GM18909 (cell line): ENCODE data around the gene HABP2.

Experiments
- ATAC-seq: cut with Tn5 transposase; IDR thresholded peaks from one replicate; pipeline ENCODE4 v1.9.1; 2021; ENCODE audit warnings: mild to moderate bottlenecking; ENCODE audit not compliant: unreplicated experiment, poor library complexity

HABP2 gene

GRCh38 chr10:113524539-113525490 is 28.0 kb upstream of the HABP2 start:
- ATAC-seq = no peak

GRCh38 chr10:113525713-113526112 is 27.1 kb upstream of the HABP2 start:
- no peak for ATAC-seq

GRCh38 chr10:113527211-113527906 is 25.5 kb upstream of the HABP2 start:
- no peak for ATAC-seq

GRCh38 chr10:113528876-113529275 is 24.0 kb upstream of the HABP2 start:
- no peak for ATAC-seq

- ATAC-seq = no peak
Measured at GRCh38 chr10:113529575-113529974, 23.3 kb upstream of the HABP2 start.

- no peak for ATAC-seq
Measured at GRCh38 chr10:113530476-113530875, 22.4 kb upstream of the HABP2 start.

- ATAC-seq = no peak
Measured at GRCh38 chr10:113532724-113533123, 20.1 kb upstream of the HABP2 start.

GRCh38 chr10:113533801-113534200 is 19.1 kb upstream of the HABP2 start:
- no peak for ATAC-seq

GRCh38 chr10:113534423-113534822 is 18.4 kb upstream of the HABP2 start:
- no peak for ATAC-seq

- ATAC-seq = no peak
Measured at GRCh38 chr10:113537672-113538071, 15.2 kb upstream of the HABP2 start.

GRCh38 chr10:113538151-113538550 is 14.7 kb upstream of the HABP2 start:
- no peak for ATAC-seq

- ATAC-seq = no peak
Measured at GRCh38 chr10:113539789-113540188, 13.1 kb upstream of the HABP2 start.

GRCh38 chr10:113540845-113541548 is 11.9 kb upstream of the HABP2 start:
- ATAC-seq = no peak

- ATAC-seq = no peak
Measured at GRCh38 chr10:113541549-113541927, 11.3 kb upstream of the HABP2 start.

- no peak for ATAC-seq
Measured at GRCh38 chr10:113543107-113543955, 9.5 kb upstream of the HABP2 start.

- no peak for ATAC-seq
Measured at GRCh38 chr10:113544392-113544791, 8.5 kb upstream of the HABP2 start.

GRCh38 chr10:113547426-113547825 is 5.4 kb upstream of the HABP2 start:
- no peak for ATAC-seq

- ATAC-seq = no peak
Measured at GRCh38 chr10:113549856-113550255, 3.0 kb upstream of the HABP2 start.

- ATAC-seq = no peak
Measured at GRCh38 chr10:113550365-113550764, 2.5 kb upstream of the HABP2 start.

GRCh38 chr10:113552014-113552413 is 839 bp upstream of the HABP2 start:
- no peak for ATAC-seq
